ENCODE measurements around the gene FAIM2.

GRCh38 chr12:49903351-49903699 lies 375 bp downstream of the FAIM2 start:
- TF ChIP-seq, protein P1, sequence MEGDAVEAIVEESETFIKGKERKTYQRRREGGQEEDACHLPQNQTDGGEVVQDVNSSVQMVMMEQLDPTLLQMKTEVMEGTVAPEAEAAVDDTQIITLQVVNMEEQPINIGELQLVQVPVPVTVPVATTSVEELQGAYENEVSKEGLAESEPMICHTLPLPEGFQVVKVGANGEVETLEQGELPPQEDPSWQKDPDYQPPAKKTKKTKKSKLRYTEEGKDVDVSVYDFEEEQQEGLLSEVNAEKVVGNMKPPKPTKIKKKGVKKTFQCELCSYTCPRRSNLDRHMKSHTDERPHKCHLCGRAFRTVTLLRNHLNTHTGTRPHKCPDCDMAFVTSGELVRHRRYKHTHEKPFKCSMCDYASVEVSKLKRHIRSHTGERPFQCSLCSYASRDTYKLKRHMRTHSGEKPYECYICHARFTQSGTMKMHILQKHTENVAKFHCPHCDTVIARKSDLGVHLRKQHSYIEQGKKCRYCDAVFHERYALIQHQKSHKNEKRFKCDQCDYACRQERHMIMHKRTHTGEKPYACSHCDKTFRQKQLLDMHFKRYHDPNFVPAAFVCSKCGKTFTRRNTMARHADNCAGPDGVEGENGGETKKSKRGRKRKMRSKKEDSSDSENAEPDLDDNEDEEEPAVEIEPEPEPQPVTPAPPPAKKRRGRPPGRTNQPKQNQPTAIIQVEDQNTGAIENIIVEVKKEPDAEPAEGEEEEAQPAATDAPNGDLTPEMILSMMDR (IDR thresholded peaks at IDR 0.05; ENCODE audit: insufficient read depth, low read length), result no peak
- no peak for TF ChIP-seq POLR2AphosphoS5 (IDR thresholded peaks at IDR 0.05; ENCODE audit: low read depth)
